ENCODE data around the gene ASXL2. TPM values are rescaled to one million over a fixed set of nuclear protein-coding genes. Genes with fewer than 3 reads are reported as not detected.

Gene ASXL2
- total and polyA plus RNA-seq, 2 of the 13 experiments (the other 11 are each of a cell fraction or from before 2014, with no cell fraction given), result 12.1 to 19.2 TPM

DNA sequence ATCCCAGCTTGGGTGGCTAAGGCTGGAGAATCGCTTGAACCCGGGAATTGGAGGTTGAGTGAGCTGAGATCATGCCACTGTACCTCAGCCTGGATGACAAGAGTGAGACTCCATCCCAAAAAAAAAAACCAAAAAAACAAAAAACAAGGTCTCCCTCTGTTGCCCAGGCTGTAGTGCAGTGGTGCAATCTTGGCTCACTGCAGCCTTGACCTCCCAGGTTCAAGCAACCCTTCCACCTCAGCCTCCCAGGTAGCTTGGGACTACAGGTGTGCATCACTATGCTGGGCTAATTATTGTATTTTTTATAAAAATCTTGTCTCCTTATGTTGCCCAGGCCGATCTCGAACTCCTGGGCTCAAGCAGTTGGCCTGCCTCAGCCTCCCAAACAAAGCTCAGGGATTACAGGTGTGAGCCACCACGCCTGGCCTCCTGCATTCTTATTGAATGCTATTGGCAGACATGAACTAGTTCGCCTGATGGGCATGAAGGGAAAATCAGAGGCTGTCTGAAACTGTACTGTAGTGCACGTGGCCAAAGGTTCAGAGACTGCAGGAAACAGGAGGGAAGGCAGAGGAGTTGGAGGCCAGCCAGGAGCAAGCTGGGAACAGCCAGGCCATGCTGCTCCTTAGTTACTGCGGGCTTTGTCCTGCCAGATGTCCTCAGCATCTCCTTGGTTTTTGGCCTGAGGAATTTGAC is 16.0 kb upstream of the ASXL2 start (continued):
- TF ChIP-seq FUBP1 (CRISPR knock-in tag; IDR thresholded peaks at IDR 0.05; ENCODE audit: borderline replicate concordance) (0 out of 2 replicates have a peak, but pooled peaks have one; percentile 77), KLF16 (CRISPR knock-in tag; IDR thresholded peaks at IDR 0.05) (0 out of 4 replicates have a peak, but pooled peaks of 1 of the 2 experiments have one; percentile 52), ZNF556 (CRISPR knock-in tag; IDR thresholded peaks at IDR 0.05; ENCODE audit: borderline replicate concordance) (0 out of 2 replicates have a peak, but pooled peaks have one; percentile 18), HDAC1 (CRISPR knock-in tag; IDR thresholded peaks at IDR 0.05) (peak; percentile 68), KLF11 (CRISPR knock-in tag; IDR thresholded peaks at IDR 0.05) (peak; percentile 72; the same call in 1 of the 2 replicates), KDM2A (CRISPR knock-in tag; IDR thresholded peaks at IDR 0.05; ENCODE audit: borderline replicate concordance, low read depth) (peak; percentile 46; the same call in 1 of the 2 replicates), CBX1 (IDR thresholded peaks at IDR 0.05; ENCODE audit: low read depth) (peak; percentile 29), ZFP37 (CRISPR knock-in tag; IDR thresholded peaks at IDR 0.05; ENCODE audit: borderline replicate concordance) (peak; percentile 81; the same call in 1 of the 2 replicates), SMARCE1 (IDR thresholded peaks at IDR 0.05; ENCODE audit: borderline replicate concordance) (no peak), GABPA (IDR thresholded peaks at IDR 0.05; ENCODE audit: low read depth, low read length) (no peak), GABPA (CRISPR knock-in tag; IDR thresholded peaks at IDR 0.05; ENCODE audit: low read depth) (0 out of 2 replicates have a peak, but pooled peaks have one; percentile 37), TSC22D2 (CRISPR knock-in tag; IDR thresholded peaks at IDR 0.05; ENCODE audit: borderline replicate concordance) (peak; percentile 66; the same call in 1 of the 2 replicates), ZNF430 (CRISPR knock-in tag; IDR thresholded peaks at IDR 0.05) (0 out of 2 replicates have a peak, but pooled peaks have one; percentile 34), ATAD3A (CRISPR knock-in tag; IDR thresholded peaks at IDR 0.05) (no peak), SAP130 (CRISPR knock-in tag; IDR thresholded peaks at IDR 0.05; ENCODE audit: low read depth) (peak; percentile 89), ZFP36 (IDR thresholded peaks at IDR 0.05; ENCODE audit: borderline replicate concordance, low read depth, low read length, partially characterized antibody) (no peak), NR2F6 (IDR thresholded peaks at IDR 0.05) (no peak), NR2F6 (CRISPR knock-in tag; IDR thresholded peaks at IDR 0.05) (peak; percentile 59; the same call in 1 of the 2 replicates), PAXIP1 (CRISPR knock-in tag; conservative IDR thresholded peaks at IDR 0.05) (peak; percentile 37; the same call in 1 of the 2 replicates), ZNF816 (CRISPR knock-in tag; IDR thresholded peaks at IDR 0.05; ENCODE audit: borderline replicate concordance) (peak; percentile 52; the same call in 1 of the 2 replicates), DMAP1 (CRISPR knock-in tag; IDR thresholded peaks at IDR 0.05) (peak; percentile 64), ZNF331 (CRISPR knock-in tag; IDR thresholded peaks at IDR 0.05) (peak; percentile 67; the same call in 1 of the 2 replicates), TBX3 (IDR thresholded peaks at IDR 0.05; ENCODE audit: borderline replicate concordance) (no peak), ZFP36L1 (CRISPR knock-in tag; IDR thresholded peaks at IDR 0.05) (peak; percentile 69; the same call in 1 of the 2 replicates), EP300 (IDR thresholded peaks at IDR 0.05; ENCODE audit: low read depth in 2 of 2, low read length in 2 of 2) (0 out of 4 replicates have a peak, but pooled peaks of 1 of the 2 experiments have one; percentile 16), EP300 (CRISPR knock-in tag; IDR thresholded peaks at IDR 0.05; ENCODE audit: borderline replicate concordance) (no peak)
